Measurements from ENCODE around the gene RBM15B.
"Not testable (repeated sequence)": the region's sequence is repeated elsewhere in the genome, so short reads cannot be mapped to it uniquely, and the experiment has no call there.

Gene RBM15B

GRCh38 chr3:51378065-51378464, 13.0 kb upstream of the RBM15B start:
- DNase-seq (ENCODE audit: low read depth in 2 of 2) = no peak

GRCh38 chr3:51378726-51379125, 12.4 kb upstream of the RBM15B start:
- DNase-seq (ENCODE audit: low read depth in 2 of 2) = no peak

GRCh38 chr3:51379301-51379700, 11.8 kb upstream of the RBM15B start:
- no peak for DNase-seq (ENCODE audit: low read depth in 2 of 2)

GRCh38 chr3:51379746-51380455, 11.2 kb upstream of the RBM15B start:
- no peak for DNase-seq (ENCODE audit: low read depth in 2 of 2)

- no peak for DNase-seq (ENCODE audit: low read depth in 2 of 2)
Observed at GRCh38 chr3:51380601-51381332, 10.3 kb upstream of the RBM15B start.

GRCh38 chr3:51381333-51381705, 9.8 kb upstream of the RBM15B start:
- no peak for DNase-seq (ENCODE audit: low read depth in 2 of 2)

GRCh38 chr3:51382076-51382745, 8.9 kb upstream of the RBM15B start:
- no peak for DNase-seq (ENCODE audit: low read depth in 2 of 2)

GRCh38 chr3:51382947-51383578, 8.0 kb upstream of the RBM15B start:
- no peak for DNase-seq (ENCODE audit: low read depth in 2 of 2)

- peak in 1 of 2 donors; percentile 37 for DNase-seq (ENCODE audit: low read depth in 2 of 2)
Observed at GRCh38 chr3:51384055-51384725, 6.9 kb upstream of the RBM15B start.

GRCh38 chr3:51384726-51385473, 6.2 kb upstream of the RBM15B start, which contains the start of gene MANF:
Gene MANF, plus strand, starts transcription at chr3:51385291. Its CDS starts 52 bp downstream, at chr3:51385343.
- peak; percentile 91 to 97 for DNase-seq (ENCODE audit: low read depth in 2 of 2)

- no peak for DNase-seq (ENCODE audit: low read depth in 2 of 2)
Observed at GRCh38 chr3:51385621-51386091, 5.4 kb upstream of the RBM15B start.

- no peak for DNase-seq (ENCODE audit: low read depth in 2 of 2)
Observed at GRCh38 chr3:51386159-51386851, 4.8 kb upstream of the RBM15B start.

GRCh38 chr3:51386852-51387229, 4.2 kb upstream of the RBM15B start:
- no peak for DNase-seq (ENCODE audit: low read depth in 2 of 2)

GRCh38 chr3:51387281-51387680, 3.8 kb upstream of the RBM15B start:
- DNase-seq (ENCODE audit: low read depth in 2 of 2) = not testable (repeated sequence)

- no peak for DNase-seq (ENCODE audit: low read depth in 2 of 2)
Observed at GRCh38 chr3:51388286-51389029, 2.6 kb upstream of the RBM15B start.

- DNase-seq (ENCODE audit: low read depth in 2 of 2) = peak in 1 of 2 donors; percentile 40
Observed at GRCh38 chr3:51389423-51390183, 1.5 kb upstream of the RBM15B start.

GRCh38 chr3:51390246-51391074, 625 bp upstream of the RBM15B start:
- no peak for DNase-seq (ENCODE audit: low read depth in 2 of 2)
